Breast epithelium (tissue), 4 donors: ENCODE data around the gene DQX1. TPM values are rescaled to one million over a fixed set of nuclear protein-coding genes. Genes with fewer than 3 reads are reported as not detected.

Experiments
- DNase-seq, 2 donors: peaks; one replicate each; pipeline ENCODE4 v3.0.0-alpha.2; 2019; ENCODE audit warnings: low spot score in 2 of 2
- H3K27ac ChIP-seq, 2 donors: fragments of 200-600 bp; sonication (generic) in 1 of 2; one replicate each; pipeline ENCODE4 v1.5.1; 2016 to 2019; ENCODE audit warnings: mild to moderate bottlenecking in 1 of 2
- H3K27me3 ChIP-seq, 2 donors: fragments of 200-600 bp; sonication (generic) in 1 of 2; one replicate each; pipeline versions ENCODE4 v1.5.1 to v1.6.0; 2017 to 2019; ENCODE audit warnings: control low read depth in 1 of 2, mild to moderate bottlenecking in 1 of 2
- H3K36me3 ChIP-seq: fragments of 200-600 bp; one replicate; pipeline ENCODE4 v1.5.1; 2019
- H3K4me1 ChIP-seq, 2 donors: fragments of 200-600 bp; sonication (generic); one replicate each; pipeline ENCODE4 v1.5.1; 2016 to 2019; ENCODE audit warnings: control low read depth in 1 of 2
- H3K4me3 ChIP-seq, 3 donors: fragments of 200-600 bp; sonication (generic); 1 replicate in 2 of 3; 2 replicates in 1 of 3; pipeline ENCODE4 v1.5.1; 2016 to 2019; ENCODE audit warnings: mild to moderate bottlenecking in 3 of 3, moderate library complexity in 2 of 3
- H3K9me3 ChIP-seq, 2 donors: fragments of 200-600 bp; sonication (generic) in 1 of 2; one replicate each; pipeline ENCODE4 v1.5.1; 2016 to 2019; ENCODE audit warnings: control low read depth in 1 of 2
- CTCF ChIP-seq, 3 donors: fragments of 450-650 bp; IDR thresholded peaks; one replicate each; pipeline ENCODE4 v1.5.1; 2016 to 2017; ENCODE audit warnings: antibody characterized with exemption in 3 of 3, mild to moderate bottlenecking in 3 of 3, moderate library complexity in 3 of 3
- POLR2A ChIP-seq: fragments of 450-650 bp; IDR thresholded peaks from one replicate; pipeline ENCODE4 v1.6.1; 2016; ENCODE audit warnings: antibody characterized with exemption, mild to moderate bottlenecking, moderate library complexity
- POLR2AphosphoS5 ChIP-seq, 3 donors: sonication (generic); formaldehyde crosslinking; IDR thresholded peaks; one replicate each; pipeline ENCODE4 v1.6.1; 2017; ENCODE audit warnings: antibody characterized with exemption in 3 of 3
- intact Hi-C: fragments of 100-400 bp; cut with DNase I; formaldehyde crosslinking; loops from one replicate; pipeline ENCODE4 v1.15.1; 2023; ENCODE audit warnings: low total_unique reads
- total RNA-seq, 3 donors: library from RNA; depleted of rRNA; stranded (reverse); fragments of >200 nt; gene quantifications; one replicate each; pipeline ENCODE4 v1.1.0, GENCODE V29; 2016

The DQX1 gene
- total RNA-seq, 3 donors from 2014 or later: 0.66 TPM; not detected in 2

DNA sequence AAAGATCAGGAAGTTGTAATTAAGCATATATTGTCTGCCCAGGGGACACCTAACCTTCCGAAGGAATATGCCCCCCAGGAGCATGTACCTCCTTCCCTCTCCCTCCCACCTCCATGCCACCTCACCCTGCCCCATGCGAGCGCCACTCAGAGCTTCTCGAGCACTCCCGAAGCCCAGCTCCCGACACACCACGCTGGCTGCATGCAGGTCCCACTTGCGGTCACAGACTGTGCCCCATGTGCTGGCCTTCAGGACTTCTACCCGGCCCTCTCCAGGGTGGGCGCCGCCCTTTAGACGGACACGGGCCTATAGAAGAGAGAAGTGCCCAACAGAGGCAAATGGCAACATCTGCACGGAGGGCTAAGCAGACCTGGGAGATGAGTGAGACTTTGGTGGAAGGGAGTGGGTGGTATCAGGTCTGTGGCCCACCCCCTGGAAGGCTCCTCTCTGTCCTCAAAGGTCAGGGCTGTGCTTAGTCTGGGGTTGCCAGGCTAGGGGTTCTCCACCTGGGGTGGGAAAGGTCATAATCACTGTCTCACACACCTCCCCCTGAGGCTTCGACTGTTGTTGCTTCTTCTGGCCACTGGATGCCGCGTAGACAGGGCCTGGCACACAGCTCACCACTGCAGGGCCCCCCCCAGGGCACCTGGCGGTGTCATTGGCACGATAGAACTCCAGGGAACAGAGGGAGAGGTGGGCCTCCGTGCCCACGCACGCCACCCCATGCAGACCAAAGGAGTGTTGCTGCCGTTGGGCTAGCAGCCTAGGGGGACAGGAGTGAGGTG is 10.3 kb upstream of the DQX1 start:
- no peaks in the 10 kb centered on the region for H3K9me3 ChIP-seq
- H3K4me3 ChIP-seq: no peak overlapping the region
- H3K4me1 ChIP-seq: peaks cover 0 to 3% of the 10 kb centered on the region in 2 donors
- no peak for DNase-seq
- intact Hi-C loops: no loop called here
- H3K27me3 ChIP-seq: no peaks in the 10 kb centered on the region
- H3K36me3 ChIP-seq: no peaks in the 10 kb centered on the region
- no peak overlapping the region for H3K27ac ChIP-seq
- TF ChIP-seq CTCF (IDR thresholded peaks at IDR 0.05): no peak
- TF ChIP-seq POLR2AphosphoS5 (IDR thresholded peaks at IDR 0.05): no peak
- no peak for TF ChIP-seq POLR2A

GRCh38 chr2:74535440-74535965 is 9.5 kb upstream of the DQX1 start:
- Histone ChIP-seq H3K4me1 (peaks cover 0 to 10% of the 10 kb centered on the region in 2 donors), H3K9me3 (no peaks in the 10 kb centered on the region), H3K27ac (no peak overlapping the region), H3K27me3 (no peaks in the 10 kb centered on the region), H3K36me3 (no peaks in the 10 kb centered on the region), H3K4me3 (no peak overlapping the region)
- TF ChIP-seq CTCF (IDR thresholded peaks at IDR 0.05) (no peak), POLR2A (no peak), POLR2AphosphoS5 (IDR thresholded peaks at IDR 0.05) (no peak)
- intact Hi-C loops: no loop called here
- DNase-seq: no peak

- Histone ChIP-seq H3K4me3 (no peak overlapping the region), H3K4me1 (peaks cover 0 to 10% of the 10 kb centered on the region in 2 donors), H3K27ac (no peak overlapping the region), H3K27me3 (no peaks in the 10 kb centered on the region), H3K36me3 (no peaks in the 10 kb centered on the region), H3K9me3 (no peaks in the 10 kb centered on the region)
- no peak for DNase-seq
- TF ChIP-seq CTCF (IDR thresholded peaks at IDR 0.05): no peak
- no peak for TF ChIP-seq POLR2A
- no peak for TF ChIP-seq POLR2AphosphoS5 (IDR thresholded peaks at IDR 0.05)
- intact Hi-C loops: no loop called here
Measured at GRCh38 chr2:74534411-74534810, 8.4 kb upstream of the DQX1 start.

GRCh38 chr2:74533464-74533863 is 7.4 kb upstream of the DQX1 start:
- no peaks in the 10 kb centered on the region for H3K27me3 ChIP-seq
- intact Hi-C loops: no loop called here
- no peaks in the 10 kb centered on the region for H3K9me3 ChIP-seq
- peaks cover 0 to 15% of the 10 kb centered on the region in 2 donors for H3K4me1 ChIP-seq
- no peak overlapping the region for H3K4me3 ChIP-seq
- no peak for DNase-seq
- no peak overlapping the region for H3K27ac ChIP-seq
- TF ChIP-seq POLR2AphosphoS5 (IDR thresholded peaks at IDR 0.05) (no peak), POLR2A (no peak), CTCF (IDR thresholded peaks at IDR 0.05) (no peak)
- no peaks in the 10 kb centered on the region for H3K36me3 ChIP-seq

- no peaks in the 10 kb centered on the region for H3K36me3 ChIP-seq
- no peaks in the 10 kb centered on the region for H3K27me3 ChIP-seq
- DNase-seq: no peak
- peaks cover 0 to 18% of the 10 kb centered on the region in 2 donors for H3K4me1 ChIP-seq
- H3K9me3 ChIP-seq: no peaks in the 10 kb centered on the region
- no peak overlapping the region for H3K27ac ChIP-seq
- TF ChIP-seq POLR2A (no peak), POLR2AphosphoS5 (IDR thresholded peaks at IDR 0.05) (no peak), CTCF (IDR thresholded peaks at IDR 0.05) (no peak)
- intact Hi-C loops: no loop called here
- no peak overlapping the region for H3K4me3 ChIP-seq
Measured at GRCh38 chr2:74532222-74532621, 6.2 kb upstream of the DQX1 start.
